K562 (cell line): ENCODE data around the gene HSF5. TPM values are rescaled to one million over a fixed set of nuclear protein-coding genes. Genes with fewer than 3 reads are reported as not detected.

Source experiments
- CREBBP ChIP-seq: IDR thresholded peaks from one replicate; pipeline ENCODE4 v1.6.1; 2012; ENCODE audit warnings: low read depth, mild to moderate bottlenecking, control low read depth, inconsistent platforms, low read length
- L3MBTL2 ChIP-seq: fragments of 450-650 bp; IDR thresholded peaks from 2 replicates; pipeline ENCODE4 v1.6.1; 2016; ENCODE audit warnings: mild to moderate bottlenecking, moderate library complexity
- NBN ChIP-seq: fragments of 450-650 bp; IDR thresholded peaks from 2 replicates; pipeline ENCODE4 v1.6.1; 2016; ENCODE audit warnings: low read depth, mild to moderate bottlenecking
- NEUROD1 ChIP-seq: fragments of 150-350 bp; IDR thresholded peaks from 2 replicates; pipeline ENCODE4 v1.6.1; 2014; ENCODE audit warnings: borderline replicate concordance, low read length, low read depth; ENCODE audit not compliant: partially characterized antibody
- NFRKB ChIP-seq: fragments of 450-650 bp; IDR thresholded peaks from 2 replicates; pipeline ENCODE4 v1.6.1; 2016; ENCODE audit warnings: low read depth
- NR4A1 ChIP-seq, 2 experiments: fragments of 250-450 bp in 1 of 2; fragments of 450-650 bp in 1 of 2; sonication (Bioruptor Pico) in 1 of 2; IDR thresholded peaks; 2 replicates each; pipeline versions ENCODE4 v1.4.0 to v1.6.1; 2016 to 2020; ENCODE audit warnings: mild to moderate bottlenecking in 2 of 2, missing compliant biosample characterization in 1 of 2, missing genetic modification characterization in 1 of 2, moderate library complexity in 1 of 2
- POLR2A ChIP-seq: fragments of 450-650 bp; conservative IDR thresholded peaks from 2 replicates; pipeline ENCODE4 v1.6.1; 2016
- TEAD4 ChIP-seq, 2 experiments: sonication (generic) in 1 of 2; formaldehyde crosslinking in 1 of 2; IDR thresholded peaks; 2 replicates each; pipeline versions ENCODE4 v1.6.1 to v1.8.0; 2012 to 2022; ENCODE audit warnings: borderline replicate concordance in 1 of 2, inconsistent platforms in 1 of 2, low read length in 1 of 2, mild to moderate bottlenecking in 1 of 2, missing genetic modification reagents in 1 of 2
- YY1 ChIP-seq, 3 experiments: IDR thresholded peaks; 2 replicates each; pipeline ENCODE4 v1.6.1; 2011; ENCODE audit warnings: low read length in 2 of 3, mild to moderate bottlenecking in 2 of 3, moderate library complexity in 2 of 3, borderline replicate concordance in 1 of 3, control low read depth in 1 of 3, low read depth in 1 of 3; ENCODE audit not compliant: insufficient read depth in 3 of 3, insufficient replicate concordance in 2 of 3, control insufficient read depth in 1 of 3, insufficient read length in 1 of 3; ENCODE audit errors: extremely low read depth in 1 of 3
- polyA plus RNA-seq, 8 experiments: library from polyadenylated mRNA; depleted of rRNA in 4 of 8; stranded (reverse) in 5 of 8; unstranded in 3 of 8; fragments of >200 nt; fragmentation: Nextera tagmentation in 2 of 8; fragmentation: Illumina TruSeq in 1 of 8; extraction: Ambion mirVana in 2 of 8; extraction: Trizol in 1 of 8; gene quantifications; 2 replicates each; pipeline versions ENCODE4 v1.2.1 to v1.2.3, GENCODE V29; 2011 to 2014; ENCODE audit warnings: inconsistent platforms in 1 of 8, missing spikeins in 1 of 8
- total RNA-seq, 7 experiments: library from RNA; depleted of rRNA in 6 of 7; stranded (reverse); fragments of >200 nt in 6 of 7; fragmentation: Illumina TruSeq in 2 of 7; extraction: Trizol in 2 of 7; gene quantifications; 2 replicates each; pipeline versions ENCODE4 v1.2.1 to v1.2.3, GENCODE V29; 2011 to 2021; ENCODE audit warnings: low replicate concordance in 1 of 7
- TF ChIP-seq, protein P1 (sequence below): fragments of 450-650 bp; IDR thresholded peaks from 2 replicates; pipeline ENCODE4 v1.6.1; 2016; ENCODE audit warnings: mild to moderate bottlenecking, moderate library complexity
- TF ChIP-seq, protein P2 (sequence below): fragments of 200-800 bp; sonication (Bioruptor generic); IDR thresholded peaks from 2 replicates; pipeline ENCODE4 v1.6.1; 2017; ENCODE audit warnings: missing genetic modification characterization, missing compliant biosample characterization
- TF ChIP-seq, protein P3 (sequence below), 2 experiments: fragments of 200-800 bp in 1 of 2; sonication (Bioruptor generic) in 1 of 2; sonication (generic) in 1 of 2; formaldehyde crosslinking in 1 of 2; IDR thresholded peaks in 1 of 2; conservative IDR thresholded peaks in 1 of 2; 2 replicates each; pipeline versions ENCODE4 v1.5.0 to v1.6.1; 2016 to 2020; ENCODE audit warnings: missing compliant biosample characterization in 1 of 2, missing genetic modification characterization in 1 of 2, missing genetic modification reagents in 1 of 2

HSF5 gene
- total and polyA plus RNA-seq, 9 of the 15 experiments (the other 6 are each of a cell fraction or from before 2014, with no cell fraction given) = 0.04 TPM; not detected in 8

DNA sequence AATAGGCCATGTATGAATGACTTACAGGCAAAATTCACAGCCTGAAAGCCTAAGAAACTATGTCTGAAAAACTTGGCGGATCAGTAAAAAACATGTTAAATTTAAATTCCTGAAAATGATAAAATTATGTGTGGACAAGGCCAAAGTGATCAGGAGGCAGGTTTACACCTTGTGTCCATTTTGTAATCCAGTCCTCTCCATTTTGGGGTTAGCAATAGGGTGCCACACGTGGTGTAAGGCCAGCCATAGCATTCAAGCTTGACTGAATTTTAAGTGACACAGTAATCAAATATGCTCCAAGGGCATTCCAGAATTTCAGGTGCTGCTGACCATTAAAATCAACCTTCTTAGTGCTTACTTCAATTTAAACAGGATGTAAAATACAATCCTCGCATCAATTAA, 73.6 kb downstream of the HSF5 start (continued):
- TF ChIP-seq, protein P1, sequence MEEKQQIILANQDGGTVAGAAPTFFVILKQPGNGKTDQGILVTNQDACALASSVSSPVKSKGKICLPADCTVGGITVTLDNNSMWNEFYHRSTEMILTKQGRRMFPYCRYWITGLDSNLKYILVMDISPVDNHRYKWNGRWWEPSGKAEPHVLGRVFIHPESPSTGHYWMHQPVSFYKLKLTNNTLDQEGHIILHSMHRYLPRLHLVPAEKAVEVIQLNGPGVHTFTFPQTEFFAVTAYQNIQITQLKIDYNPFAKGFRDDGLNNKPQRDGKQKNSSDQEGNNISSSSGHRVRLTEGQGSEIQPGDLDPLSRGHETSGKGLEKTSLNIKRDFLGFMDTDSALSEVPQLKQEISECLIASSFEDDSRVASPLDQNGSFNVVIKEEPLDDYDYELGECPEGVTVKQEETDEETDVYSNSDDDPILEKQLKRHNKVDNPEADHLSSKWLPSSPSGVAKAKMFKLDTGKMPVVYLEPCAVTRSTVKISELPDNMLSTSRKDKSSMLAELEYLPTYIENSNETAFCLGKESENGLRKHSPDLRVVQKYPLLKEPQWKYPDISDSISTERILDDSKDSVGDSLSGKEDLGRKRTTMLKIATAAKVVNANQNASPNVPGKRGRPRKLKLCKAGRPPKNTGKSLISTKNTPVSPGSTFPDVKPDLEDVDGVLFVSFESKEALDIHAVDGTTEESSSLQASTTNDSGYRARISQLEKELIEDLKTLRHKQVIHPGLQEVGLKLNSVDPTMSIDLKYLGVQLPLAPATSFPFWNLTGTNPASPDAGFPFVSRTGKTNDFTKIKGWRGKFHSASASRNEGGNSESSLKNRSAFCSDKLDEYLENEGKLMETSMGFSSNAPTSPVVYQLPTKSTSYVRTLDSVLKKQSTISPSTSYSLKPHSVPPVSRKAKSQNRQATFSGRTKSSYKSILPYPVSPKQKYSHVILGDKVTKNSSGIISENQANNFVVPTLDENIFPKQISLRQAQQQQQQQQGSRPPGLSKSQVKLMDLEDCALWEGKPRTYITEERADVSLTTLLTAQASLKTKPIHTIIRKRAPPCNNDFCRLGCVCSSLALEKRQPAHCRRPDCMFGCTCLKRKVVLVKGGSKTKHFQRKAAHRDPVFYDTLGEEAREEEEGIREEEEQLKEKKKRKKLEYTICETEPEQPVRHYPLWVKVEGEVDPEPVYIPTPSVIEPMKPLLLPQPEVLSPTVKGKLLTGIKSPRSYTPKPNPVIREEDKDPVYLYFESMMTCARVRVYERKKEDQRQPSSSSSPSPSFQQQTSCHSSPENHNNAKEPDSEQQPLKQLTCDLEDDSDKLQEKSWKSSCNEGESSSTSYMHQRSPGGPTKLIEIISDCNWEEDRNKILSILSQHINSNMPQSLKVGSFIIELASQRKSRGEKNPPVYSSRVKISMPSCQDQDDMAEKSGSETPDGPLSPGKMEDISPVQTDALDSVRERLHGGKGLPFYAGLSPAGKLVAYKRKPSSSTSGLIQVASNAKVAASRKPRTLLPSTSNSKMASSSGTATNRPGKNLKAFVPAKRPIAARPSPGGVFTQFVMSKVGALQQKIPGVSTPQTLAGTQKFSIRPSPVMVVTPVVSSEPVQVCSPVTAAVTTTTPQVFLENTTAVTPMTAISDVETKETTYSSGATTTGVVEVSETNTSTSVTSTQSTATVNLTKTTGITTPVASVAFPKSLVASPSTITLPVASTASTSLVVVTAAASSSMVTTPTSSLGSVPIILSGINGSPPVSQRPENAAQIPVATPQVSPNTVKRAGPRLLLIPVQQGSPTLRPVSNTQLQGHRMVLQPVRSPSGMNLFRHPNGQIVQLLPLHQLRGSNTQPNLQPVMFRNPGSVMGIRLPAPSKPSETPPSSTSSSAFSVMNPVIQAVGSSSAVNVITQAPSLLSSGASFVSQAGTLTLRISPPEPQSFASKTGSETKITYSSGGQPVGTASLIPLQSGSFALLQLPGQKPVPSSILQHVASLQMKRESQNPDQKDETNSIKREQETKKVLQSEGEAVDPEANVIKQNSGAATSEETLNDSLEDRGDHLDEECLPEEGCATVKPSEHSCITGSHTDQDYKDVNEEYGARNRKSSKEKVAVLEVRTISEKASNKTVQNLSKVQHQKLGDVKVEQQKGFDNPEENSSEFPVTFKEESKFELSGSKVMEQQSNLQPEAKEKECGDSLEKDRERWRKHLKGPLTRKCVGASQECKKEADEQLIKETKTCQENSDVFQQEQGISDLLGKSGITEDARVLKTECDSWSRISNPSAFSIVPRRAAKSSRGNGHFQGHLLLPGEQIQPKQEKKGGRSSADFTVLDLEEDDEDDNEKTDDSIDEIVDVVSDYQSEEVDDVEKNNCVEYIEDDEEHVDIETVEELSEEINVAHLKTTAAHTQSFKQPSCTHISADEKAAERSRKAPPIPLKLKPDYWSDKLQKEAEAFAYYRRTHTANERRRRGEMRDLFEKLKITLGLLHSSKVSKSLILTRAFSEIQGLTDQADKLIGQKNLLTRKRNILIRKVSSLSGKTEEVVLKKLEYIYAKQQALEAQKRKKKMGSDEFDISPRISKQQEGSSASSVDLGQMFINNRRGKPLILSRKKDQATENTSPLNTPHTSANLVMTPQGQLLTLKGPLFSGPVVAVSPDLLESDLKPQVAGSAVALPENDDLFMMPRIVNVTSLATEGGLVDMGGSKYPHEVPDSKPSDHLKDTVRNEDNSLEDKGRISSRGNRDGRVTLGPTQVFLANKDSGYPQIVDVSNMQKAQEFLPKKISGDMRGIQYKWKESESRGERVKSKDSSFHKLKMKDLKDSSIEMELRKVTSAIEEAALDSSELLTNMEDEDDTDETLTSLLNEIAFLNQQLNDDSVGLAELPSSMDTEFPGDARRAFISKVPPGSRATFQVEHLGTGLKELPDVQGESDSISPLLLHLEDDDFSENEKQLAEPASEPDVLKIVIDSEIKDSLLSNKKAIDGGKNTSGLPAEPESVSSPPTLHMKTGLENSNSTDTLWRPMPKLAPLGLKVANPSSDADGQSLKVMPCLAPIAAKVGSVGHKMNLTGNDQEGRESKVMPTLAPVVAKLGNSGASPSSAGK = peak; percentile 58
- TF ChIP-seq NFRKB (peak; percentile 79; the same call in 1 of the 2 replicates), TEAD4 (IDR thresholded peaks at IDR 0.05; ENCODE audit: low read length) (peak; percentile 66), TEAD4 (CRISPR knock-in tag; IDR thresholded peaks at IDR 0.05; ENCODE audit: borderline replicate concordance) (no peak), NBN (no peak), POLR2A (peak; percentile 50), NEUROD1 (no peak), NR4A1 (CRISPR knock-in tag; IDR thresholded peaks at IDR 0.05) (no peak), NR4A1 (tag; IDR thresholded peaks at IDR 0.05) (peak; percentile 33; the same call in 1 of the 2 replicates), YY1 (IDR thresholded peaks at IDR 0.05; ENCODE audit: borderline replicate concordance in 1 of 3, control insufficient read depth in 1 of 3, extremely low read depth in 1 of 3, insufficient read depth in 3 of 3, insufficient read length in 1 of 3, insufficient replicate concordance in 2 of 3, low read depth in 1 of 3, low read length in 2 of 3) (peak; percentile 46 to 93 (median 60)), L3MBTL2 (peak; percentile 26; the same call in 1 of the 2 replicates), CREBBP (no peak)
- TF ChIP-seq, protein P2, sequence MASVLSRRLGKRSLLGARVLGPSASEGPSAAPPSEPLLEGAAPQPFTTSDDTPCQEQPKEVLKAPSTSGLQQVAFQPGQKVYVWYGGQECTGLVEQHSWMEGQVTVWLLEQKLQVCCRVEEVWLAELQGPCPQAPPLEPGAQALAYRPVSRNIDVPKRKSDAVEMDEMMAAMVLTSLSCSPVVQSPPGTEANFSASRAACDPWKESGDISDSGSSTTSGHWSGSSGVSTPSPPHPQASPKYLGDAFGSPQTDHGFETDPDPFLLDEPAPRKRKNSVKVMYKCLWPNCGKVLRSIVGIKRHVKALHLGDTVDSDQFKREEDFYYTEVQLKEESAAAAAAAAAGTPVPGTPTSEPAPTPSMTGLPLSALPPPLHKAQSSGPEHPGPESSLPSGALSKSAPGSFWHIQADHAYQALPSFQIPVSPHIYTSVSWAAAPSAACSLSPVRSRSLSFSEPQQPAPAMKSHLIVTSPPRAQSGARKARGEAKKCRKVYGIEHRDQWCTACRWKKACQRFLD (CRISPR knock-in tag) = peak; percentile 45; the same call in 1 of the 2 replicates
- TF ChIP-seq, protein P3, sequence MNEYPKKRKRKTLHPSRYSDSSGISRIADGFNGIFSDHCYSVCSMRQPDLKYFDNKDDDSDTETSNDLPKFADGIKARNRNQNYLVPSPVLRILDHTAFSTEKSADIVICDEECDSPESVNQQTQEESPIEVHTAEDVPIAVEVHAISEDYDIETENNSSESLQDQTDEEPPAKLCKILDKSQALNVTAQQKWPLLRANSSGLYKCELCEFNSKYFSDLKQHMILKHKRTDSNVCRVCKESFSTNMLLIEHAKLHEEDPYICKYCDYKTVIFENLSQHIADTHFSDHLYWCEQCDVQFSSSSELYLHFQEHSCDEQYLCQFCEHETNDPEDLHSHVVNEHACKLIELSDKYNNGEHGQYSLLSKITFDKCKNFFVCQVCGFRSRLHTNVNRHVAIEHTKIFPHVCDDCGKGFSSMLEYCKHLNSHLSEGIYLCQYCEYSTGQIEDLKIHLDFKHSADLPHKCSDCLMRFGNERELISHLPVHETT (CRISPR knock-in tag; conservative IDR thresholded peaks at IDR 0.05 in 1 of 2, IDR thresholded peaks at IDR 0.05 in 1 of 2) = peak in 1 of 2 experiments; percentile 46; a peak in 1 of 4 replicates
